CD14-positive monocyte (primary cell): ENCODE results near the gene FOXJ2. TPM values are rescaled to one million over a fixed set of nuclear protein-coding genes. Genes with fewer than 3 reads are reported as not detected.
"Not testable (repeated sequence)": the region's sequence is repeated elsewhere in the genome, so short reads cannot be mapped to it uniquely, and the experiment has no call there.

Source experiments
- DNase-seq, 3 donors: peaks; one replicate each; pipeline ENCODE4 v3.0.0-alpha.2; 2011 to 2022
- H2AFZ ChIP-seq: 2 replicates; pipeline ENCODE4 v1.6.0; 2012; ENCODE audit warnings: mild to moderate bottlenecking, low read depth, low read length, inconsistent platforms; ENCODE audit not compliant: insufficient read depth, poor library complexity, severe bottlenecking
- H3K27ac ChIP-seq, 2 donors: 1 replicate in 1 of 2; 2 replicates in 1 of 2; pipeline ENCODE4 v1.5.1; 2012 to 2013; ENCODE audit warnings: low read length in 2 of 2, control low read depth in 1 of 2, inconsistent platforms in 1 of 2, low read depth in 1 of 2, mild to moderate bottlenecking in 1 of 2
- H3K27me3 ChIP-seq, 2 donors: one replicate each; pipeline versions ENCODE4 v1.6.0 to v1.6.1; 2011 to 2013; ENCODE audit warnings: low read length in 2 of 2; ENCODE audit not compliant: control insufficient read depth in 2 of 2, insufficient read depth in 2 of 2
- H3K36me3 ChIP-seq, 2 donors: replicated peaks in 1 of 2; 1 replicate in 1 of 2; 2 replicates in 1 of 2; pipeline versions ENCODE4 v1.5.1 to v1.6.1; 2012 to 2013; ENCODE audit warnings: low read length in 2 of 2, control low read depth in 1 of 2, inconsistent platforms in 1 of 2, mild to moderate bottlenecking in 1 of 2; ENCODE audit not compliant: insufficient read depth in 2 of 2, control insufficient read depth in 1 of 2
- H3K4me1 ChIP-seq, 2 donors: 1 replicate in 1 of 2; 2 replicates in 1 of 2; pipeline versions ENCODE4 v1.5.1 to v1.6.1; 2012 to 2013; ENCODE audit warnings: low read length in 2 of 2, control low read depth in 1 of 2, inconsistent platforms in 1 of 2, mild to moderate bottlenecking in 1 of 2, moderate library complexity in 1 of 2; ENCODE audit not compliant: insufficient read depth in 2 of 2, control insufficient read depth in 1 of 2
- H3K4me2 ChIP-seq: replicated peaks from 2 replicates; pipeline ENCODE3; 2012; ENCODE audit warnings: low read length, moderate library complexity, mild to moderate bottlenecking; ENCODE audit not compliant: poor library complexity, severe bottlenecking; ENCODE audit errors: extremely low read depth
- H3K4me3 ChIP-seq, 3 experiments: fragments of 200-600 bp in 1 of 3; sonication (generic) in 1 of 3; replicated peaks in 1 of 3; 1 replicate in 2 of 3; 2 replicates in 1 of 3; pipeline ENCODE4 v1.5.1; 2011 to 2013; ENCODE audit warnings: low read length in 3 of 3, mild to moderate bottlenecking in 3 of 3, control low read depth in 2 of 3, low read depth in 2 of 3, inconsistent platforms in 1 of 3, moderate library complexity in 1 of 3
- H3K79me2 ChIP-seq: 2 replicates; pipeline ENCODE4 v1.6.0; 2012; ENCODE audit warnings: mild to moderate bottlenecking, control low read depth, inconsistent platforms, low read length, moderate library complexity; ENCODE audit not compliant: insufficient read depth
- H3K9ac ChIP-seq: 2 replicates; pipeline ENCODE4 v1.6.0; 2017; ENCODE audit warnings: low read length, mild to moderate bottlenecking; ENCODE audit not compliant: insufficient read depth, poor library complexity, severe bottlenecking
- H3K9me3 ChIP-seq, 2 donors: replicated peaks in 1 of 2; 1 replicate in 1 of 2; 2 replicates in 1 of 2; pipeline versions ENCODE4 v1.5.1 to v1.6.1; 2012 to 2013; ENCODE audit warnings: low read length in 2 of 2, control low read depth in 1 of 2; ENCODE audit not compliant: control insufficient read depth in 1 of 2, insufficient read depth in 1 of 2
- H4K20me1 ChIP-seq: 2 replicates; pipeline ENCODE4 v1.6.0; 2012; ENCODE audit warnings: mild to moderate bottlenecking, low read length, control low read depth, moderate library complexity; ENCODE audit not compliant: insufficient read depth
- H3K27ac Mint-ChIP-seq, 7 donors: one replicate each; pipeline ENCODE4 v1.8.0; 2020; ENCODE audit warnings: mild to moderate bottlenecking in 7 of 7, mixed read lengths in 7 of 7, moderate library complexity in 6 of 7, inconsistent platforms in 2 of 7
- H3K27me3 Mint-ChIP-seq, 3 donors: one replicate each; pipeline ENCODE4 v1.8.0; 2021 to 2022; ENCODE audit warnings: low read depth in 3 of 3, mild to moderate bottlenecking in 3 of 3, mixed read lengths in 3 of 3, moderate library complexity in 3 of 3, inconsistent platforms in 1 of 3
- H3K36me3 Mint-ChIP-seq, 2 donors: one replicate each; pipeline ENCODE4 v1.8.0; 2020; ENCODE audit warnings: mixed read lengths in 2 of 2, inconsistent platforms in 1 of 2, mild to moderate bottlenecking in 1 of 2
- H3K4me1 Mint-ChIP-seq: one replicate; pipeline ENCODE4 v1.8.0; 2020; ENCODE audit warnings: mild to moderate bottlenecking, mixed read lengths
- H3K4me3 Mint-ChIP-seq, 2 donors: one replicate each; pipeline ENCODE4 v1.8.0; 2020; ENCODE audit warnings: mild to moderate bottlenecking in 2 of 2, mixed read lengths in 2 of 2, moderate library complexity in 1 of 2
- H3K9me3 Mint-ChIP-seq, 7 donors: one replicate each; pipeline ENCODE4 v1.8.0; 2020 to 2022; ENCODE audit warnings: mixed read lengths in 7 of 7, mild to moderate bottlenecking in 6 of 7, moderate library complexity in 6 of 7, inconsistent platforms in 2 of 7
- WGBS: methylation state at CpG from one replicate; pipeline ENCODE4 v1.1.5; 2013; ENCODE audit warnings: missing lambda C conversion rate; ENCODE audit not compliant: insufficient coverage; 5-methylcytosine and 5-hydroxymethylcytosine counted together
- intact Hi-C, 2 donors: fragments of 100-400 bp; cut with micrococcal nuclease; formaldehyde crosslinking; loops; one replicate each; pipeline versions ENCODE4 v1.15.0 to v1.15.1; 2023
- polyA plus RNA-seq, 3 donors: library from polyadenylated mRNA; depleted of rRNA in 1 of 3; unstranded in 2 of 3; stranded (reverse) in 1 of 3; fragments of 300-500 nt in 2 of 3; fragments of >200 nt in 1 of 3; fragmentation: Illumina TruSeq in 2 of 3; gene quantifications; 1 replicate in 2 of 3; 2 replicates in 1 of 3; pipeline ENCODE4 v1.2.3, GENCODE V29; 2012 to 2021
- TF ChIP-seq, protein P1 (sequence below): fragments of 200-600 bp; IDR thresholded peaks from one replicate; pipeline ENCODE4 v1.8.0; 2022; ENCODE audit warnings: antibody characterized with exemption, mild to moderate bottlenecking

Gene FOXJ2
- polyA plus RNA-seq, 3 donors: 4.9 to 15.0 (median 7.4) TPM

DNA sequence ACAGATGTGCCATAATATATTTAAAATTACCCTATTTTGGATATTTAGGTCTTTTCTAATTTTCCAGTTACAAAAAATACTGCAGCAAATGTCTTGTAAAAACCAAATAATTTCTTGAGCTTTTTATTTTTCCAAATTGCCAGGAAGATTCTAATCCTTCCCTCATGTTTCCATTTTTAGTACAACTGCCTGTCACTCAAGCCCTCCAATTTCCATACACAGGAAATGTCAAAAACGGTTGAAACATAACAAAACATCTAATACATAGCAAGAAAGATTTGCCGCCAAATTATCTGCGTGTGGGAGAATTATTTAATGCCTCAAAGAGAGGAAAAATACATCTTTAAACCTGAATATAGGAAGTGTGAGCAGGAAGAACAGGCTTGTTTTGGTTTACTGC lies 2.3 kb upstream of the FOXJ2 start:
- Mint-ChIP-seq H3K9me3 (peaks cover 0 to 2% (median 0%) of the 10 kb centered on the region in 7 donors), H3K4me1 (peaks cover 40% of the 10 kb centered on the region), H3K36me3 (peaks cover 8 to 10% of the 10 kb centered on the region in 2 donors), H3K27me3 (peaks cover 0 to 2% (median 0%) of the 10 kb centered on the region in 3 donors), H3K4me3 (no peak overlapping the region), H3K27ac (no peak overlapping the region)
- no peak overlapping the region for H3K27ac ChIP-seq
- peaks cover 26% of the 10 kb centered on the region for H3K79me2 ChIP-seq
- no peak overlapping the region for H3K4me3 ChIP-seq
- intact Hi-C loops: loop anchor here in 1 of 2 donors (10.0 kb wide), 1 partner anchor 205 kb away; no protein-coding TSS in a partner anchor
- TF ChIP-seq, protein P1, sequence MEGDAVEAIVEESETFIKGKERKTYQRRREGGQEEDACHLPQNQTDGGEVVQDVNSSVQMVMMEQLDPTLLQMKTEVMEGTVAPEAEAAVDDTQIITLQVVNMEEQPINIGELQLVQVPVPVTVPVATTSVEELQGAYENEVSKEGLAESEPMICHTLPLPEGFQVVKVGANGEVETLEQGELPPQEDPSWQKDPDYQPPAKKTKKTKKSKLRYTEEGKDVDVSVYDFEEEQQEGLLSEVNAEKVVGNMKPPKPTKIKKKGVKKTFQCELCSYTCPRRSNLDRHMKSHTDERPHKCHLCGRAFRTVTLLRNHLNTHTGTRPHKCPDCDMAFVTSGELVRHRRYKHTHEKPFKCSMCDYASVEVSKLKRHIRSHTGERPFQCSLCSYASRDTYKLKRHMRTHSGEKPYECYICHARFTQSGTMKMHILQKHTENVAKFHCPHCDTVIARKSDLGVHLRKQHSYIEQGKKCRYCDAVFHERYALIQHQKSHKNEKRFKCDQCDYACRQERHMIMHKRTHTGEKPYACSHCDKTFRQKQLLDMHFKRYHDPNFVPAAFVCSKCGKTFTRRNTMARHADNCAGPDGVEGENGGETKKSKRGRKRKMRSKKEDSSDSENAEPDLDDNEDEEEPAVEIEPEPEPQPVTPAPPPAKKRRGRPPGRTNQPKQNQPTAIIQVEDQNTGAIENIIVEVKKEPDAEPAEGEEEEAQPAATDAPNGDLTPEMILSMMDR: no peak
- H3K27me3 ChIP-seq: no peaks in the 10 kb centered on the region
- H3K4me1 ChIP-seq: peaks cover 41 to 44% of the 10 kb centered on the region in 2 donors
- no peak overlapping the region for H2AFZ ChIP-seq
- no CpG with 5 or more reads among the region's 3 CpGs for WGBS
- H3K4me2 ChIP-seq: no peak overlapping the region
- DNase-seq: no peak
- H3K9me3 ChIP-seq: no peaks in the 10 kb centered on the region
- H3K9ac ChIP-seq: no peak overlapping the region
- no peaks in the 10 kb centered on the region for H3K36me3 ChIP-seq
- H4K20me1 ChIP-seq: peaks cover 20% of the 10 kb centered on the region

DNA sequence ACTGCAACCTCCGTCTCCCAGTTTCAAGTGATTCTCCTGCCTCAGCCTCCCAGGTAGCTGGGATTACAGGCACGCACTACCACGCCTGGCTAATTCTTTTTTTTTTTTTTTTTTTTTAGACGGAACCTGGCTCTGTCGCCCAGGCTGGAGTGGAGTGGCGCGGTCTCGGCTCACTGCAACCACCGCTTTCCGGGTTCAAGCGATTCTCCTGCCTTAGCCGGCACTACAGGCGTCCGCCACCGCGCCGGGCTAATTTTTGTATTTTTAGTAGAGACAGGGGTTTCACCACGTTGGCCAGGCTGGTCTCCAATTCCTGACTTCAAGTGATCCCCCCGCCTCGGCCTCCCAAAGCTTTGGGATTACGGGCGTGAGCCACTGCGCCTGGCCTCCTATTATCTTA lies 1.5 kb upstream of the FOXJ2 start:
- not testable (repeated sequence) for H3K27me3 ChIP-seq, H3K27me3 Mint-ChIP-seq, H3K9me3 Mint-ChIP-seq, H3K9me3 ChIP-seq, H3K4me3 ChIP-seq, H3K27ac ChIP-seq, H3K27ac Mint-ChIP-seq, DNase-seq, H3K4me3 Mint-ChIP-seq, H3K36me3 ChIP-seq, H3K9ac ChIP-seq, H3K4me2 ChIP-seq, H2AFZ ChIP-seq
- Mint-ChIP-seq H3K4me1 (peaks cover 47% of the 10 kb centered on the region), H3K36me3 (peaks cover 10 to 12% of the 10 kb centered on the region in 2 donors)
- H3K79me2 ChIP-seq: peaks cover 34% of the 10 kb centered on the region
- intact Hi-C loops: loop anchor here in 1 of 2 donors (10.0 kb wide), 1 partner anchor 204 kb away; no protein-coding TSS in a partner anchor
- H4K20me1 ChIP-seq: peaks cover 27% of the 10 kb centered on the region
- peaks cover 44 to 52% of the 10 kb centered on the region in 2 donors for H3K4me1 ChIP-seq
- 98% methylated on average over 8 of the region's 23 CpGs for WGBS
